ENCODE measurements around the gene NAT16.
"Not testable (repeated sequence)": the region's sequence is repeated elsewhere in the genome, so short reads cannot be mapped to it uniquely, and the experiment has no call there.

The NAT16 gene

GRCh38 chr7:101180130-101180755, at the start of gene NAT16:
Gene NAT16, minus strand, starts transcription at chr7:101180293. Its CDS starts 5,486 bp downstream, at chr7:101174807.
- no peak for DNase-seq

- no peak for DNase-seq
Measured at GRCh38 chr7:101226721-101227120, 46.6 kb upstream of the NAT16 start.

DNA sequence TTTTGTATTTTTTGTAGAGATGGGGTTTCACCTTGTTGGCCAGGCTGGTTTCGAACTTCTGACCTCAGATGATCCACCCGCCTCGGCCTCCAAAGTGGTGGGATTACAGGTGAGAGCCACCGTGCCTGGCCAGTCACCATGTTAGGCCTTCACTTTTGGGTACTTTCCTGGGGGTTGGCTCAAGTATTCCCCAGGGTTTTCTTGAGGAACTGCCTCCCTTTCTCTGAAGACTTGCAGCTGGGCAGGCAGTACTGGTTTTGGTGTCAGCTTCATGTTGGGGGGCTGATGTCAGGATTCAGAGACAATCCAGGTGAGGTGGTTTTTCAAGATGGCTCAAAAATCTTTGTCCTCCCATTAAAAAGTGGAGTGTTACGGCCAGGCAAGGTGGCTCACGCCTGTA, 45.6 kb upstream of the NAT16 start:
- no peak for DNase-seq

DNA sequence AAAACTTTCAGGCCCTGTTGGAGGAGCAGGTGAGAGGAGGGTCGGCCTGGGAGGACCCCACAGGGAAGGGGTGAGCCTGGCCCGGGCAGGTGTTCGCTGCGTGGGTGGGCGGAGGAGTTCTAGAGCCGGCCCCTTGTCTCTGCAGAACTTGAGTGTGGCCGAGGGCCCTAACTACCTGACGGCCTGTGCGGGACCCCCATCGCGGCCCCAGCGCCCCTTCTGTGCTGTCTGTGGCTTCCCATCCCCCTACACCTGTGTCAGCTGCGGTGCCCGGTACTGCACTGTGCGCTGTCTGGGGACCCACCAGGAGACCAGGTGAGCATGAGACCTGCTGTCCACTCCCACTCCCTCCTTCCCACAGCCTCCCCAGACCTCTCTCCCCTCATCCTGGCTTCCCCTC, 43.4 kb upstream of the NAT16 start:
- DNase-seq = no peak

DNA sequence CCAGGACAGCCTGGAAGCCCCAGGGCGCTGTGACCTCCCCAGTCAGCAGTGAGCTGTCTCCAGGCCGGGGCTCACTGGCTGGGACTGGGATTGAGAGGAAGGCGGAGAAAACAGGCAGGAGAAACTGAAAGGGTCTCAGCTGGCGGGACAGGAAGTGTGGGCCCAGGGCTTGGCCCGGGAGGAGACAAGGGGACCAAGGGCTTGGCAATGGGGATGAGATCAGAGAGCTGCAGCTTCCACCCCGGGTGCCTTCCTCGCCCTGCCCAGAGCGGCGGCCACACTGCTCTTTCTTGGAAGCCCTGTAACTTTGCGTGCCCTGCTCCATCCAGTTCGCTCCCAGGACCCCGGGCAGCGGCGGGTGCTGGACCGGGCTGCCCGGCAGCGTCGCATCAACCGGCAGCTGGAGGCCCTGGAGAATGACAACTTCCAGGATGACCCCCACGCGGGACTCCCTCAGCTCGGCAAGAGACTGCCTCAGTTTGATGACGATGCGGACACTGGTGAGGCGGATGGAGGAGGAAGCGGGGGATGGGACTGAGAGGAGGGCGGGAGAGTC, 42.3 kb upstream of the NAT16 start:
- no peak for DNase-seq

GRCh38 chr7:101220295-101220694, 40.2 kb upstream of the NAT16 start:
- no peak for DNase-seq

DNA sequence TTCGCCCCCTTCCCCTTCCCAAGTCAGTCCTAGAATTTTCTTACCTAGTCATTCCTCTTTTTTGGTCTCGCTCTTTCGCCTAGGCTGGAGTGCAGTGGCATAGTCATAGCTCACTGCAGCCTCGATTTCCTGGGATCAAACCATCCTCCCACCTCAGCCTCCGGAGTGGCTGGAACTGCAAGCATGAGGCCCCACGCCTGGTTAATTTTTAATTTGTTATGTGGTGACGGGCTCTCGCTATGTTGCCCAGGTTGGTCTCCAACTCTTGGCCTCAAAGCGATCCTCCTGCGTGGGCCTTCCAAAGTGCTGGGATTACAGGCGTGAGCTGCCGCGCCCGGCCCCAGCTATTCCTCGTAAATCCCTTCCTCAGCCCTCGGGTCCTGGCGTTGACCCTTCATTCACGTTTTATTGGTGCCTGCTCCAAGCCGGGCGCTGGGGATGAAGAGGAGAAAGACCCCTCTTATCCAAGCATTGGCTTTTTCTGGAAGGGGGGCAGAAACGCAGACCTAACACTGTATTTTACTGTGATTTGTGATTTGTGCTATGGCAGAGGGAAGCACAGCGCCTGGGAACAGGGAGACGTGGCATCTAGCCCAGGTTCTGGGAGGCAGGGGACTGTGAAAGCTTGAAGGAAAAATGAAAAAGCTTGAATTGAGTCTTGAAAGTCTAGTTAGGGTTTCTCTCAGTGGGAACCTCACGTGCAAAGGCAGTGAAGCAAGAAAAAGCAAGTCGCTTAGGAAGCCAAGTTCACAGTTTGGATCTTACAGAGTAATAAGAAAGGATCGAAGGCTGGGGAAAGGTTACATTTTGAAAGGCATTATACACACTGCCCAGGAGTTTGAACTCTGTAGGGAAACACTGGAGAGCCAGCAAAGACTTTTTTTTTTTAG, 38.4 kb upstream of the NAT16 start:
- DNase-seq = no peak

DNA sequence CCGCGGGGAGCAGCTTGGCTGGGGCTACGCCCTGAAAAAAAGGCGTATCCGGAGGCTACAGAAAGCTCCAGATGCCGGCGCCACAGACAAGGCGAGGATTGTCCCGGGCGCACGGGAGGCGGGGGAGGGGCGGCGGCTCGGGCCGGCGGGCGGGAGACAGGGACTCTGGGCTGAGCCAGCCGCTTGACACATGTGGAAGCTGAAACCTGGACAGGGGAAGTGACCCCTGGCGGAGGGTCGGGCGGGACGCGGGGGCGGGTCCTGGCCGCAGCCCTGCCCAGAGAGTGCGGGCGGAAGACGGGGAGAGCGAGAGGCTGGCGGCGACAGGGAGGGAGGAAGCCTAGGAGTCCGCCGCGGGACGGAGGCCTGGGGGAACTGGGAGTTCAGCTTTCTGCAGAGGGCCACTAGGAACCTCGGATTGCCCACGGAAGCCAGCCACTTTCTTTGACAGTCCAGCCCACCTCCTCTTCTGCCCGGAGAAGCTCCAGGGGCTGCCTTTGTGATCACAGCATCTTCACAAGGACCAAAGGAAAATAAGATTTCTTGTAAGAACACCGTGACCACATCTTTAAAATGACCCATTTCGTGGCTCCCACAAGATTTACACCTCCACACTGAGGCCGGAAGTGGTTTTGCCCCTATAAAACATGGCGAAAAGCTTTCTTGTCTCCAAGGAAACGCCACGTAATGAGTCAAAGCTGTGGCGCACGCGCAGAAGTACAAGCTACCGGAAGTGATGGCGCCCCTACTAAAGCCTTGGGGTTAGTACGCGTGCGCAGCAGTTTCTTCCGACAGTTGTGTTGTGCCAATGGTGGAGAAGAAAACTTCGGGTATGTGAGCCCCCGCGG, 37.5 kb upstream of the NAT16 start, which contains the start of the genes PLOD3 and ZNHIT1:
Gene PLOD3 (minus strand): TSS at position 194 of the 848 bp plus-strand sequence. CDS start 307 bp downstream, outside the sequence.
Gene ZNHIT1 (plus strand): TSS at position 778 of the 848 bp plus-strand sequence. CDS start 31 bp downstream, at position 809.
- DNase-seq = peak; percentile 98

DNA sequence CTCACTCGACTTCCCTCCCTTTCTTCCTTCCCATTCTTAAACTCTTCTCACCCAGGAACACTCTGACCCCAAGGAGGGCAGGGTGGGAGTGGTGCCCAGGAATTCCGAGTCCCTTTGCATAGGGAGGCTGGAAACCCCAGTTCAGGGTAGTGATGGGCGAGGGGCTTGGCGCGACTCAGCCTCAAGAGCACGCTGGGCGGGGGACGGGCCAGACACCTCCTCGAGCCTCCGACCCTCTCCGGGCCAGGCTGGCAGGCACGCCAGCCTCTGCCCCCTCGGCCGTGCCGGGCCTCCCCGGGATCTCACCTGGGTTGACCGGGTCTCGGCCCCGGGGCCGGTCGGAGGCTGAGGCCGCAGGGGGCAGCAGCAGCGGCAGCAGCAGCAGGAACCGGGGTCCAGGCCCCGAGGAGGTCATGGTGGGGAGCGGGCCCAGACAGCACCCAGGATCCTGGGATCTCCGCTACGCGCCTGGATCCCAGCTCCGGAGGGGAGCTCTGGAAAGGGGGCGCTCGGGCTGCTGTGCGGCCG, 36.8 kb upstream of the NAT16 start:
- DNase-seq = no peak

DNA sequence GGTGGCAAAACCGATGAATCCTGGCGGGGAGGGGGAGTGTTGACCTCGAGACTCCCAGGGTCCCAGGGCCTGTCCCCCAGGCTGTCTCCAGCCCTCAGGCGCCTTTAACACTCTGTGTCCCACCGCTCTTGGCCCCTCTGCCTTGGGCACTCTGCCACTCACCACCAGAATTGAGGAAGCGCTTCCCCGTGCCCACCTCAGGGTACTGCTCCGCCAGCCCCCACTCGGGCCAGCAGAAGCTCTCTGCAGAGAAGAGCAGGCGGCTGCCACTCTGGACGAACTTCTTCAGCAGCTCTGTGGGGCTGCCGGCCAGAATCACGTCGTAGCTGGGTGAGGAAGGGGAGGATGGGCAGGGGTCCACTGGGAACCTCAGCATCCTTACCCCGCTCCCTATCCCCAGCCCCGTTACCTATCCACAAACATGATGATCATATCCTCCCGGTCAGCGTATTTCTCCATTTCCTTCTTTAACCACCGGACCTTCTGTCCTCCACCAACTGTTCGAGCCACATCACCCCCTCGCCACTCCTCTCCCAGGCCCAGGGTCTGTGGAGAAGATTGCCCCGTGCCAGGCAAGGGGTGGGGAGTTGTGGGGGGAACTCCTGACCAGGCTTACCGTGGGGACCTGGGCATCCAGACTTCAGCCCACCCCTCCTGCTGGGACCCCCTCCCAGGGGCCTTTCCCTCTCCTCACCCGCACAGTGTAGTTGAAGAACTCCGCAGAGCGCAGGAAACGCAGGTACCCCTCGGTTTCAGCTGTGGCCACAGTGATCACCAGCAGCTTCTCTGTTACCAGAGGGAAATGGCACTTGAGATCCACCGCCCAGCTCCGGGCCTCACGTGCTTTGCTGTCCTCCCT, 36.1 kb upstream of the NAT16 start:
- DNase-seq = peak; percentile 26

GRCh38 chr7:101212014-101212413, 31.9 kb upstream of the NAT16 start:
- no peak for DNase-seq

DNA sequence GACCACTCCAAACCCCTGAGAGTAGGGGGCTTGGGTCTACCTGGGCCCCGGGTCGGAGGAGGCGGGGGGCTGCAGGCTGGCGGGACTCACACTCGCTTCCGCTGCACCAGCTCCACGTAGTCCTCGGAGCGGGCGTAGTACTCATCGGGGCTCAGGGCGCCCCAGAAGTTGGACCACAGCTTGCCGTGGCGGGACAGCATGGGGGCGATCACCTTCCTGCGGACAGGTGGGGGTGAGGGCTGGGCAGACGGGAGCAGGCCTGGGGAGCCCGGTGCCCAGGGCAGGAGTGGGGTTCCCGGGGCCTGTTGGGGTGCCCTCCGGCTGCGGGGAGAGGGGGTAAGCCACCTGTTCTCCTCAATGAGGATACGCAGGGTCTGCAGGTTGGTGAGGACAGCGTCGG, 31.4 kb upstream of the NAT16 start:
- DNase-seq = no peak

- DNase-seq = no peak
Measured at GRCh38 chr7:101210143-101210542, 30.1 kb upstream of the NAT16 start.

GRCh38 chr7:101208794-101209193, 28.7 kb upstream of the NAT16 start:
- no peak for DNase-seq

- no peak for DNase-seq
Measured at GRCh38 chr7:101207459-101207858, 27.4 kb upstream of the NAT16 start.

DNA sequence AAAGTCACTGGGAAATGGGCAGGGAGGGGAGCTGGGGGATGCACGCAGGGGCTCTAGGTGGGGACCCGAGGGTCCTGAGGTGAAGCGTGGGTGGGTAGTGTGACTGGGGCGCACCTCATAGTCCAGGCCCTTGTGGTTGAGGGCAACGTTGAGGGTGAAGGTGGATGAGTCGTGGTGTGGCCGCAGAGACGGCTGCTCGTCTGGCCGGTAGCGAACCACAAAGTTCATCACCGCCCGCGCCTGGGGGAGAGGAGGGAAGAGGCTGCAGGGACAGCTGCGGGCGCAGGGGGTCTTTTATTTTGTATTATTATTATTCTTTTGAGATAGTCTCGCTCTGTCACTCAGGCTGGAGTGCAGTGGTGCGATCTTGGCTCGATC, 26.6 kb upstream of the NAT16 start:
- no peak for DNase-seq

DNA sequence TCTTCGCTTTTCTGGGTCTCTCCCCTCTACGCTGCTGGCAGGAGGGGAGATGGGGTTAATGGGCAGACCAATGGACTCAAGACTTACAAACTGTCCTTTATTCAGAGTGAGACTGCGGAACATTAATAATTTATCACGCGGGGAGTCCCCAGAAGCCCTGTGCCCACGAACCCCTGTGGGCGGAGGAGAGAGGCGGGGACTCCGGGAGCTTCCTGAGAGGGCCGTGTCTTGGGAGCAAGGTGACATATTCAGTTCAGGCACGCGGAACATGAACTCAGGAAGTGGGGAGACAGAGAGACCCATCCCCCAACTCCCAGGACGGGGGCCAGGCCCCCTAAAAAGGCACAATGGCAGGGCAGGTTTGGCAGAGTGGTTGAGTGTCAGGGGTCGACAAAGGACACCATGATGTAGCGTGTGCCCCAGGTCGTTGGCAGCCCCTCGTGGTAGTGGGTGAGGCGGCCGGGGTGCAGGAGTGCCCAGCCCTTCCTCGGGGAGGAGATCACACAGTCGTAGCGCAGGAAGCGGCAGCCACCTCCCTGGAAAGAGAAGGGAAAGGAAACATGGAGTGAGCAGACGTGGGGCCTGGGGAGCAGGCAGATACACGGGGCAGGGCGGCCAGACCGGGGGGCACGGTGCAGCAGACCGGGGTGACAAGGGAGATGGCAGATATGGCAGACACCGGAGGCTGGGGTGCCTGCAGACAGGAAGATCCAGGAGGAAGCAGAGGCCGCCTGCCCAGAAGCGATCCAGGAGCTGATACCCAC, 26.0 kb upstream of the NAT16 start:
- no peak for DNase-seq

GRCh38 chr7:101203740-101204738, 23.9 kb upstream of the NAT16 start:
- DNase-seq = not testable (repeated sequence)

DNA sequence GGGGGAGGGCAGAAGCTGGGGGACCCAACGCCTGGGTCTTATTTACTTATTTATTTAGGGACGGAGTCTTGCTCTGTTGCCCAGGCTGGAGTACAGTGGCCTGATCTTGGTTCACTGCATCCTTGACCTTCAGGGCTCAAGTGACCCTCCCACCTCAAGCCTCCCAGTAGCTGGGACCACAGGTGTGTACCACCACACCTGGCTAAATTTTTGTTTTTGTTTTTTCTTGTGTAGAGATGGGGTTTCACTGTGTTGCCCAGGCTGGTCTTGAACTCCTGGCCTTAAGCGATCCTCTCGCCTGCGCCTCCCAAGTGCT, 22.5 kb upstream of the NAT16 start:
- DNase-seq = no peak

Measured in EL (cell line).